22Rv1 (cell line): ENCODE results near the gene BAZ1A.

Experiments
- CTCF ChIP-seq: fragments of 450-650 bp; IDR thresholded peaks from 2 replicates; pipeline ENCODE4 v1.5.1; 2017; ENCODE audit warnings: mild to moderate bottlenecking
- ZFX ChIP-seq: fragments of 450-650 bp; IDR thresholded peaks from 2 replicates; pipeline ENCODE4 v1.6.1; 2017; ENCODE audit warnings: antibody characterized with exemption, borderline replicate concordance

GRCh38 chr14:34755215-34755614, 119.9 kb downstream of the BAZ1A start:
- TF ChIP-seq CTCF (no peak), ZFX (no peak)
